ENCODE measurements around the gene RSBN1L.
A peak's percentile ranks its signal among the peaks of the same experiment; 100 is the strongest.

RSBN1L gene

DNA sequence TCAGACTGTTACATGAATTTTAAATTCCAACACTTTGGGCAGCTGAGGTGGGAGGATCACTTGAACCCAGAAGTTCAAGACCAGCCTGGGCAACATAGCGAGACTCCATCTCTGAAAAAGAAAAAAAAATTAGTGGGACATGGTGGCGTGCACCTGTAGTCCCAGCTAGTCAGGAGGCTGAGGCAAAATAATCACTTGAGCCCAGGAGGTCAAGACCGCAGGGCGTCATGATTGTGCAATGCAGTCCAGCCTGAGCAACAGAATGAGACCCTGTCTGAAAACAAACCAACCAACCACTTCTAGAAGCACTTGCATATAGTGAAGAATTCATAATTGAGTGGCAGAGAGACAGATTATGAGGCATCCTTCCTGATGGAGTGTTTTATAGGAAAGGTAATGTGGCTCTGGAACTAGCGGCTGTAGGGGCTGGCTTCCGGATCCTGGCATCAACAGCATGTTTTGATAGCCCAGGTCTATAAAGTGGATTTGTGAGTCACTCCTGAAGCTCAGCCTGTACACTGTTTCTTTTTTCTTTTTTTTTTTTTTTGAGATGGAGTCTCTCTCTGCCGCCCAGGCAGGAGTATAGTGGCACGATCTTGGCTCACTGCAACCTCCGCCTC is 40.3 kb upstream of the RSBN1L start:
- TF ChIP-seq, protein P1, sequence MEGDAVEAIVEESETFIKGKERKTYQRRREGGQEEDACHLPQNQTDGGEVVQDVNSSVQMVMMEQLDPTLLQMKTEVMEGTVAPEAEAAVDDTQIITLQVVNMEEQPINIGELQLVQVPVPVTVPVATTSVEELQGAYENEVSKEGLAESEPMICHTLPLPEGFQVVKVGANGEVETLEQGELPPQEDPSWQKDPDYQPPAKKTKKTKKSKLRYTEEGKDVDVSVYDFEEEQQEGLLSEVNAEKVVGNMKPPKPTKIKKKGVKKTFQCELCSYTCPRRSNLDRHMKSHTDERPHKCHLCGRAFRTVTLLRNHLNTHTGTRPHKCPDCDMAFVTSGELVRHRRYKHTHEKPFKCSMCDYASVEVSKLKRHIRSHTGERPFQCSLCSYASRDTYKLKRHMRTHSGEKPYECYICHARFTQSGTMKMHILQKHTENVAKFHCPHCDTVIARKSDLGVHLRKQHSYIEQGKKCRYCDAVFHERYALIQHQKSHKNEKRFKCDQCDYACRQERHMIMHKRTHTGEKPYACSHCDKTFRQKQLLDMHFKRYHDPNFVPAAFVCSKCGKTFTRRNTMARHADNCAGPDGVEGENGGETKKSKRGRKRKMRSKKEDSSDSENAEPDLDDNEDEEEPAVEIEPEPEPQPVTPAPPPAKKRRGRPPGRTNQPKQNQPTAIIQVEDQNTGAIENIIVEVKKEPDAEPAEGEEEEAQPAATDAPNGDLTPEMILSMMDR (IDR thresholded peaks at IDR 0.05; ENCODE audit: low read depth, low read length) = no peak
- DNase-seq (ENCODE audit: low read depth in 2 of 2) = peak in 1 of 2 donors; percentile 20
- no peak overlapping the region for H3K4me3 ChIP-seq (replicated peaks in 1 of 2; ENCODE audit: low read depth in 2 of 2, low read length in 2 of 2)

DNA sequence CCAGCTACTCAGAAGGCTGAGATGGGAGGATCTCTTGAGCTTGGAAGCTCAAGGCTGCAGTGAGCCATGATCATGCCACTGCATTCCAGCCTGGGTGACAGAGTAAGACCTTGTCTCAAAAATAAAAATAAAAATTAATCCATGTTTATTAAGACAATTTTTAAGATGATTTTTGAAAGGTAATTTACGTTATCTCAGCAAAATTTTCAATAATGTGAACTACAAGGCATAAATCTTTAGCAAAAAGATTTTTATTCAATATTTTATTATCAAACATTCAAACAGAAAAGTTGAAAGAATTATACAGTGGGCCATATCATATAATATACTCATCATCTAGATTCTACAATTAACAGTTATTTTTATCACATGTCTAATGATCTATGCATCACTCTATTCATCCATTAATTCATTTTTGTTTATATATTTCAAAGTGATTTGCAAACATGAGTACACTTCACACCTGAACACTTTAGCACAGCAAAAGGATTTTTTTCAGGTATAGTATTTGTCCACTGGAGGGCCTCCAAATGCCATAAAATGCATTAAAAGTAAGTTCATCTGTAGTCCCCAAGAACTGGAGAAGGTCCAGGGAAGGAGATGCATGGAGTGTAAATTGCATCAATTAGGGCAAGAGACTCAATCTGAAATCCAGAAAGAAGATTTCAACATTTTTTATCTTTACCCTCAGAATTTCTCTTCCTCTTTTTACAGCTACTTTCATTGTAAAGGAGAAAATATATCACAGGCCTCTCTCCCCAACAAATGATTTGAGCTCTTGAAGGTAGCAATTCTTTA is 38.6 kb upstream of the RSBN1L start:
- no peak overlapping the region for H3K4me3 ChIP-seq (replicated peaks in 1 of 2; ENCODE audit: low read depth in 2 of 2, low read length in 2 of 2)
- peak; percentile 47 to 68 for DNase-seq (ENCODE audit: low read depth in 2 of 2)
- TF ChIP-seq, protein P1 (IDR thresholded peaks at IDR 0.05; ENCODE audit: low read depth, low read length) = peak; percentile 39

DNA sequence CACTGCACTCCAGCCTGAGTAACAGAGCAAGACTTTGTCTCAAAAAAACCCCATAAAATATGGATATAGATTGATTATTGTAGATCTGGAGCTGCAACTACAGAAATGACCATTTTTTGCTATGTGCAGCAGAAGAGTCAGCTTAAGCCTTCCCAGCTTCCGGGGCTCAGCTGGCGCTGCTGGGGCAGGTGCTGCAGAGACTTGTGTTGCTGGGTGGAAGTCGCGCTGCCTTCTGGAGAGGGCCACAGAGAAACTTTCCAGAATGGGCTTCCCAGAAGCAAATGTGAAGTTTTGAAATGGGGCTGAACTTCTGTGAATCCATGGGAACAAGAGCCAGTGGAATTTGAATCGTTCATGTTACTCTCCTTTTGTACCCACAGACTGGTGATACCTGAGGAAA is 37.3 kb upstream of the RSBN1L start:
- H3K4me3 ChIP-seq (replicated peaks in 1 of 2; ENCODE audit: low read depth in 2 of 2, low read length in 2 of 2) = no peak overlapping the region
- no peak for DNase-seq (ENCODE audit: low read depth in 2 of 2)
- TF ChIP-seq, protein P1 (IDR thresholded peaks at IDR 0.05; ENCODE audit: low read depth, low read length) = no peak

DNA sequence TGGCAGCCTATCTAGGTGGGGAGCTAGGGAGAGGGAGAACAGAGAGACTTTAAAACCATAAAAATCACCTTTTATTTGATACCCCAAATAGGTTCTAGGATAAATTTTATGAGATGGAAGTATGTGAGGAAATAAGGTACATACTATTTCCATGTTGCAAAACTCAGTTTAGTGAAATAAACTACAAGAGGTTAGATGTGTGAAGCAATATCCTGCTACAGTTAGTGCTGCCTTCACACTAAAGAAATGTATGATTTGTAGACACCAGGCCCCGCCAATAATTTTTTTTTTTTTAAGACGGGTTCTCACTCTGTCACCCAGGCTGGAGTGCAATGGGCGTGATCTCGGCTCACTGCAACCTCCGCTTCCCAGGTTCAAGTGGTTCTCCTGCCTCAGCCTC is 34.4 kb upstream of the RSBN1L start:
- H3K4me3 ChIP-seq (replicated peaks in 1 of 2; ENCODE audit: low read depth in 2 of 2, low read length in 2 of 2) = no peak overlapping the region
- TF ChIP-seq, protein P1 (IDR thresholded peaks at IDR 0.05; ENCODE audit: low read depth, low read length) = no peak
- no peak for DNase-seq (ENCODE audit: low read depth in 2 of 2)

DNA sequence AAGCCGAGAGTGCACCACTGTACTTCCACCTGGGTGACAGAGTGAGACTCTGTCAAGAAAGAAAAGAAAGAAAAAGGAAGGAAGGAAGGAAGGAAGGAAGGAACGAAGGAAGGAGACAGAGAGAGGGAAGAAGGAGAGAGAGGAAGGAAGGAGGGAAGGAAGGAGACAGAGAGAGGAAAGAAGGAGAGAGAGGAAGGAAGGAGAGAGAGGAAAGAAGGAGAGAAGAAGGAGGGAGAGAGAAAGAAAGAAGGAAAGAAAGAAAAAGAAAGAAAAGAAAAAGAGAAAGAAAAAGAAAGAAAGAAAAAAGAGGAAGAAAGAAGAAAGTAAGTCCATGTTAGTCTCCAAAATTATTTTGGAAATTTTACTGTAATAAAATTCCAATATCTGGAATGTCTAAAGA is 33.4 kb upstream of the RSBN1L start:
- no peak for DNase-seq (ENCODE audit: low read depth in 2 of 2)
- TF ChIP-seq, protein P1 (IDR thresholded peaks at IDR 0.05; ENCODE audit: low read depth, low read length) = no peak
- no peak overlapping the region for H3K4me3 ChIP-seq (replicated peaks in 1 of 2; ENCODE audit: low read depth in 2 of 2, low read length in 2 of 2)

DNA sequence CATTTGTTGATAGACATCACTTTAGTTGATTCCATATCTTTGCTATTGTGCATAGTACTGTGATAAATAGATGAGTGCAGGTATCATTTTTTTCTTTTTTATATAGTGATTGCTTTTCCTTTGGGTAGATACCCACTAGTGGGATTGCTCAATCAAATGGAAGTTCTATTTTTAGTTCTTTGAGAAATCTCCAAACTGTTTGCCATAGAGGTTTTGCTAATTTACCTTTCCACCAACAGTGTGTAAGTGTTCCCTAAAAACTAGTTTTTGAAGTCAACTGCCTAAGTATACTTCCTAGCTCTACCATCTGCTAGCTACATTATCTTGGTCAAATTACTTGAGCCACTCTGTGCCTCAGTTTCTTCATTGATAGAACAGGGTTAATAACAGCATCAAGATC is 31.5 kb upstream of the RSBN1L start:
- TF ChIP-seq, protein P1 (IDR thresholded peaks at IDR 0.05; ENCODE audit: low read depth, low read length) = no peak
- H3K4me3 ChIP-seq (replicated peaks in 1 of 2; ENCODE audit: low read depth in 2 of 2, low read length in 2 of 2) = no peak overlapping the region
- no peak for DNase-seq (ENCODE audit: low read depth in 2 of 2)

Data from cardiac fibroblast (primary cell).